PC-9 (cell line): ENCODE measurements around the gene COPG1. TPM values are rescaled to one million over a fixed set of nuclear protein-coding genes. Genes with fewer than 3 reads are reported as not detected.

ENCODE experiments used
- BruUV-seq: library from RNA; stranded (reverse); fragments of 400-500 nt; replicated peaks from 2 replicates; lab custom pipeline; 2021; lab: Mats Ljungman, UMichigan
- CTCF ChIA-PET: fragments of 300-600 bp; sonication (Branson Sonifier 250); formaldehyde crosslinking; loops from one replicate; lab custom pipeline; 2022; ENCODE audit warnings: antibody characterized with exemption; lab: Charles Lee
- POLR2A ChIA-PET: fragments of 300-600 bp; sonication (Branson Sonifier 250); formaldehyde crosslinking; loops from one replicate; lab custom pipeline; 2022; ENCODE audit warnings: antibody characterized with exemption; ENCODE audit not compliant: unreplicated experiment; lab: Charles Lee
- DNase-seq, 2 experiments: peaks; one replicate each; pipeline versions ENCODE4 v3.0.0 to v3.0.0-alpha.2; 2015 to 2022; ENCODE audit warnings: mixed read lengths in 1 of 2
- H2AFZ ChIP-seq: fragments of 200-600 bp; sonication (generic); 2 replicates; pipeline ENCODE4 v1.8.1; 2017; ENCODE audit warnings: antibody characterized with exemption
- H3F3A ChIP-seq: fragments of 200-600 bp; sonication (generic); 2 replicates; pipeline ENCODE4 v1.8.1; 2017; ENCODE audit warnings: antibody characterized with exemption, mild to moderate bottlenecking, low read depth; ENCODE audit not compliant: insufficient read depth
- H3K27ac ChIP-seq: fragments of 200-600 bp; sonication (generic); 2 replicates; pipeline ENCODE4 v1.6.1; 2016; ENCODE audit warnings: mixed run types
- H3K27me3 ChIP-seq: fragments of 200-600 bp; sonication (generic); 2 replicates; pipeline ENCODE4 v1.6.1; 2016; ENCODE audit warnings: low read depth, mixed run types; ENCODE audit not compliant: insufficient read depth
- H3K36me3 ChIP-seq: fragments of 200-600 bp; sonication (generic); 2 replicates; pipeline ENCODE4 v1.6.1; 2016; ENCODE audit warnings: low read depth, mixed run types
- H3K4me1 ChIP-seq: fragments of 200-600 bp; sonication (generic); replicated peaks from 2 replicates; pipeline ENCODE4 v1.6.1; 2016; ENCODE audit warnings: mixed run types; ENCODE audit not compliant: insufficient read depth
- H3K4me2 ChIP-seq: fragments of 200-600 bp; sonication (generic); 2 replicates; pipeline ENCODE4 v1.6.1; 2017; ENCODE audit warnings: mixed run types
- H3K4me3 ChIP-seq: fragments of 200-600 bp; sonication (generic); 2 replicates; pipeline ENCODE4 v1.6.1; 2016; ENCODE audit warnings: mixed run types
- H3K79me2 ChIP-seq: fragments of 200-600 bp; sonication (generic); 2 replicates; pipeline ENCODE4 v1.6.1; 2017; ENCODE audit warnings: low read depth, mixed run types
- H3K9me2 ChIP-seq: fragments of 200-600 bp; sonication (generic); 2 replicates; pipeline ENCODE4 v1.8.1; 2017; ENCODE audit warnings: mild to moderate bottlenecking; ENCODE audit not compliant: insufficient read depth
- H3K9me3 ChIP-seq: fragments of 200-600 bp; sonication (generic); 2 replicates; pipeline ENCODE4 v1.8.1; 2016; ENCODE audit warnings: low read depth; ENCODE audit not compliant: insufficient read depth
- H4K20me1 ChIP-seq: fragments of 200-600 bp; sonication (generic); 2 replicates; pipeline ENCODE4 v1.8.1; 2017; ENCODE audit not compliant: insufficient read depth
- EZH2 ChIP-seq: fragments of 200-600 bp; sonication (generic); IDR thresholded peaks from 2 replicates; pipeline ENCODE4 v1.8.0; 2017; ENCODE audit warnings: antibody characterized with exemption, low read depth
- intact Hi-C: fragments of 100-400 bp; cut with micrococcal nuclease; formaldehyde crosslinking; loops from one replicate; pipeline ENCODE4 v1.10.0; 2022; ENCODE audit not compliant: unreplicated experiment
- microRNA-seq: library from miRNA; unstranded; fragments of <30 nt; microRNA quantifications from one replicate; pipeline ENCODE4 v1.2.0, GENCODE V29; 2021; ENCODE audit warnings: borderline number of aligned reads, borderline replicate concordance
- total RNA-seq: library from RNA; stranded (reverse); gene quantifications from 2 replicates; pipeline ENCODE4 v1.2.3, GENCODE V29; 2021
- TF ChIP-seq, protein P1 (sequence below): fragments of 200-600 bp; sonication (generic); conservative IDR thresholded peaks from 2 replicates; pipeline ENCODE4 v1.6.1; 2017; ENCODE audit warnings: mixed run types, antibody characterized with exemption, mild to moderate bottlenecking, moderate library complexity

COPG1 gene
- total RNA-seq, 1 experiment from 2014 or later: 212 TPM

- Histone ChIP-seq H3K4me1 (no peaks in the 10 kb centered on the region), H3K4me2 (no peak overlapping the region), H3K27ac (no peak overlapping the region), H3K9me2 (no peaks in the 10 kb centered on the region), H2AFZ (no peak overlapping the region), H3K27me3 (no peaks in the 10 kb centered on the region), H3K36me3 (no peaks in the 10 kb centered on the region), H3K9me3 (no peaks in the 10 kb centered on the region), H3F3A (no peaks in the 10 kb centered on the region), H3K4me3 (no peak overlapping the region), H4K20me1 (no peaks in the 10 kb centered on the region), H3K79me2 (no peaks in the 10 kb centered on the region)
- intact Hi-C loops: loop anchor here (5.0 kb wide), 1 partner anchor 501 kb away; no protein-coding TSS in a partner anchor
- DNase-seq: no peak
- POLR2A ChIA-PET: no interaction called here
- TF ChIP-seq, protein P1, sequence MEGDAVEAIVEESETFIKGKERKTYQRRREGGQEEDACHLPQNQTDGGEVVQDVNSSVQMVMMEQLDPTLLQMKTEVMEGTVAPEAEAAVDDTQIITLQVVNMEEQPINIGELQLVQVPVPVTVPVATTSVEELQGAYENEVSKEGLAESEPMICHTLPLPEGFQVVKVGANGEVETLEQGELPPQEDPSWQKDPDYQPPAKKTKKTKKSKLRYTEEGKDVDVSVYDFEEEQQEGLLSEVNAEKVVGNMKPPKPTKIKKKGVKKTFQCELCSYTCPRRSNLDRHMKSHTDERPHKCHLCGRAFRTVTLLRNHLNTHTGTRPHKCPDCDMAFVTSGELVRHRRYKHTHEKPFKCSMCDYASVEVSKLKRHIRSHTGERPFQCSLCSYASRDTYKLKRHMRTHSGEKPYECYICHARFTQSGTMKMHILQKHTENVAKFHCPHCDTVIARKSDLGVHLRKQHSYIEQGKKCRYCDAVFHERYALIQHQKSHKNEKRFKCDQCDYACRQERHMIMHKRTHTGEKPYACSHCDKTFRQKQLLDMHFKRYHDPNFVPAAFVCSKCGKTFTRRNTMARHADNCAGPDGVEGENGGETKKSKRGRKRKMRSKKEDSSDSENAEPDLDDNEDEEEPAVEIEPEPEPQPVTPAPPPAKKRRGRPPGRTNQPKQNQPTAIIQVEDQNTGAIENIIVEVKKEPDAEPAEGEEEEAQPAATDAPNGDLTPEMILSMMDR: no peak
- TF ChIP-seq EZH2: no peak
- BruUV-seq: no TSS peak
- CTCF ChIA-PET: no interaction called here
Measured at GRCh38 chr3:129326138-129326537, 76.7 kb downstream of the COPG1 start.

- H3K79me2 ChIP-seq: no peaks in the 10 kb centered on the region
- ChIA-PET CTCF (no interaction called here), POLR2A (no interaction called here)
- no peaks in the 10 kb centered on the region for H3F3A ChIP-seq
- no peak overlapping the region for H2AFZ ChIP-seq
- no peak overlapping the region for H3K27ac ChIP-seq
- no peaks in the 10 kb centered on the region for H4K20me1 ChIP-seq
- intact Hi-C loops: loop anchor here (5.0 kb wide), 1 partner anchor 501 kb away; no protein-coding TSS in a partner anchor
- no peak overlapping the region for H3K4me3 ChIP-seq
- TF ChIP-seq, protein P1: no peak
- TF ChIP-seq EZH2: no peak
- H3K4me1 ChIP-seq: no peaks in the 10 kb centered on the region
- no peaks in the 10 kb centered on the region for H3K27me3 ChIP-seq
- H3K9me3 ChIP-seq: no peaks in the 10 kb centered on the region
- H3K36me3 ChIP-seq: no peaks in the 10 kb centered on the region
- no TSS peak for BruUV-seq
- no peak for DNase-seq
- no peak overlapping the region for H3K4me2 ChIP-seq
- no peaks in the 10 kb centered on the region for H3K9me2 ChIP-seq
Measured at GRCh38 chr3:129326595-129326994, 77.2 kb downstream of the COPG1 start.

Small RNAs within 50 kb of the gene (microRNA-seq; reads per million reads assigned to microRNA genes)
- gene MIR6826: not detected

Other genes with a start within 250 kb of the COPG1 start
- 0.24 and 0.43 TPM in 2 replicates for gene EFCC1, start 248.3 kb upstream of the COPG1 start, total RNA-seq
- gene GP9, start 188.8 kb upstream of the COPG1 start, total RNA-seq: not detected in 2 replicates
- 39.5 and 48.9 TPM in 2 replicates for gene RAB43, start 127.8 kb upstream of the COPG1 start, total RNA-seq
- gene ISY1, start 88.5 kb upstream of the COPG1 start, total RNA-seq: 62.3 and 63.1 TPM in 2 replicates
- 261 and 265 TPM in 2 replicates for gene CNBP, start 65.7 kb upstream of the COPG1 start, total RNA-seq
- 60.9 and 62.7 TPM in 2 replicates for gene HMCES, start 29.3 kb downstream of the COPG1 start, total RNA-seq
- 2.0 and 2.2 TPM in 2 replicates for gene EFCAB12, start 179.0 kb downstream of the COPG1 start, total RNA-seq
- 48.6 and 49.4 TPM in 2 replicates for gene MBD4, start 190.3 kb downstream of the COPG1 start, total RNA-seq
- 44.8 and 55.6 TPM in 2 replicates for gene IFT122, start 190.6 kb downstream of the COPG1 start, total RNA-seq